IMR-90 (cell line): ENCODE measurements around the gene RGS16. TPM values are rescaled to one million over a fixed set of nuclear protein-coding genes. Genes with fewer than 3 reads are reported as not detected.

Experiments used
- ATAC-seq: fragments of 200-7000 bp; cut with Tn5 transposase; 2 replicates; pipeline ENCODE4 v1.9.1; 2020; ENCODE audit warnings: low read depth, mild to moderate bottlenecking, moderate library complexity
- BruUV-seq: library from RNA; stranded (reverse); fragments of 400-500 nt; replicated peaks from 2 replicates; lab custom pipeline; 2021; lab: Mats Ljungman, UMichigan
- CTCF ChIA-PET: fragments of 300-600 bp; formaldehyde crosslinking; extraction: SDS; loops from one replicate; lab custom pipeline; 2021; ENCODE audit warnings: antibody characterized with exemption; lab: Yijun Ruan, JAX
- POLR2A ChIA-PET: fragments of 300-600 bp; sonication (Branson Sonifier 250); formaldehyde crosslinking; loops from one replicate; lab custom pipeline; 2022; ENCODE audit warnings: antibody characterized with exemption; ENCODE audit not compliant: unreplicated experiment; lab: Charles Lee
- DNase-seq: peaks from one replicate; pipeline ENCODE4 v3.0.0; 2013
- H2AFZ ChIP-seq: replicated peaks from 2 replicates; pipeline ENCODE3; 2013; ENCODE audit warnings: low read length, mild to moderate bottlenecking; ENCODE audit not compliant: poor library complexity
- H2AK5ac ChIP-seq: 2 replicates; pipeline ENCODE4 v1.6.1; 2013; ENCODE audit warnings: low read depth, low read length, inconsistent platforms
- H2AK9ac ChIP-seq: replicated peaks from 2 replicates; pipeline ENCODE3; 2013; ENCODE audit warnings: mild to moderate bottlenecking, low read depth, low read length, moderate library complexity; ENCODE audit not compliant: poor library complexity
- H2BK120ac ChIP-seq: 2 replicates; pipeline ENCODE4 v1.6.1; 2013; ENCODE audit warnings: low read depth, low read length, inconsistent platforms
- H2BK15ac ChIP-seq: 3 replicates; pipeline ENCODE4 v1.6.1; 2013; ENCODE audit warnings: low read depth, low read length, inconsistent platforms
- H2BK20ac ChIP-seq: 2 replicates; pipeline ENCODE4 v1.6.1; 2013; ENCODE audit warnings: low read depth, mild to moderate bottlenecking, inconsistent platforms, low read length, moderate library complexity
- H2BK5ac ChIP-seq: 2 replicates; pipeline ENCODE4 v1.6.1; 2013; ENCODE audit warnings: mild to moderate bottlenecking, low read depth, low read length, inconsistent platforms; ENCODE audit not compliant: poor library complexity, severe bottlenecking
- H3K14ac ChIP-seq: replicated peaks from 2 replicates; pipeline ENCODE4 v1.6.1; 2013; ENCODE audit warnings: low read depth, low read length, inconsistent platforms
- H3K18ac ChIP-seq: 2 replicates; pipeline ENCODE4 v1.6.1; 2013; ENCODE audit warnings: low read depth, low read length, control low read depth
- H3K23ac ChIP-seq: 2 replicates; pipeline ENCODE4 v1.6.1; 2013; ENCODE audit warnings: low read depth, low read length, inconsistent platforms
- H3K27ac ChIP-seq: 2 replicates; pipeline ENCODE4 v1.5.1; 2013; ENCODE audit warnings: mild to moderate bottlenecking, control low read depth, low read length; ENCODE audit not compliant: insufficient read depth
- H3K27me3 ChIP-seq: 2 replicates; pipeline ENCODE4 v1.6.1; 2013; ENCODE audit warnings: low read length; ENCODE audit not compliant: control insufficient read depth, insufficient read depth
- H3K36me3 ChIP-seq: 2 replicates; pipeline ENCODE4 v1.6.1; 2013; ENCODE audit warnings: low read length, mixed read lengths; ENCODE audit not compliant: control insufficient read depth, insufficient read depth
- H3K4ac ChIP-seq: 2 replicates; pipeline ENCODE4 v1.6.1; 2013; ENCODE audit warnings: low read depth, low read length, inconsistent platforms
- H3K4me1 ChIP-seq: 2 replicates; pipeline ENCODE4 v1.6.1; 2013; ENCODE audit warnings: low read length, mixed read lengths; ENCODE audit not compliant: control insufficient read depth, insufficient read depth
- H3K4me2 ChIP-seq: 2 replicates; pipeline ENCODE4 v1.6.1; 2013; ENCODE audit warnings: low read depth, mild to moderate bottlenecking, control low read depth, low read length, moderate library complexity
- H3K4me3 ChIP-seq: 2 replicates; pipeline ENCODE4 v1.5.1; 2013; ENCODE audit warnings: low read depth, mild to moderate bottlenecking, control low read depth, low read length, moderate library complexity; ENCODE audit not compliant: insufficient read depth
- H3K56ac ChIP-seq: 2 replicates; pipeline ENCODE4 v1.6.1; 2013; ENCODE audit warnings: low read length, inconsistent platforms; ENCODE audit not compliant: insufficient read depth; ENCODE audit errors: extremely low read depth
- H3K79me1 ChIP-seq, 2 experiments: 2 replicates each; pipeline ENCODE4 v1.6.1; 2013; ENCODE audit warnings: low read length in 2 of 2, inconsistent platforms in 1 of 2, low read depth in 1 of 2
- H3K9ac ChIP-seq: 2 replicates; pipeline ENCODE4 v1.6.1; 2013; ENCODE audit warnings: low read depth, low read length, control low read depth
- H3K9me1 ChIP-seq: 2 replicates; pipeline ENCODE4 v1.6.1; 2013; ENCODE audit warnings: low read length, inconsistent platforms; ENCODE audit not compliant: insufficient read depth
- H3K9me3 ChIP-seq: 2 replicates; pipeline ENCODE4 v1.6.1; 2013; ENCODE audit warnings: low read length; ENCODE audit not compliant: control insufficient read depth, insufficient read depth
- H4K20me1 ChIP-seq: 2 replicates; pipeline ENCODE4 v1.6.1; 2013; ENCODE audit warnings: low read length, inconsistent platforms; ENCODE audit not compliant: insufficient read depth
- H4K5ac ChIP-seq: 2 replicates; pipeline ENCODE4 v1.6.1; 2013; ENCODE audit warnings: mild to moderate bottlenecking, low read depth, low read length, control low read depth
- H4K8ac ChIP-seq, 2 experiments: 2 replicates each; pipeline ENCODE4 v1.6.1; 2013; ENCODE audit warnings: low read depth in 2 of 2, low read length in 2 of 2, control low read depth in 1 of 2, inconsistent platforms in 1 of 2
- H4K91ac ChIP-seq: 2 replicates; pipeline ENCODE4 v1.6.1; 2013; ENCODE audit warnings: low read depth, low read length, inconsistent platforms; ENCODE audit not compliant: insufficient read depth
- MAFK ChIP-seq: IDR thresholded peaks from 2 replicates; pipeline ENCODE4 v1.6.1; 2012; ENCODE audit warnings: low read depth, low read length, improper control_type of control experiment
- MXI1 ChIP-seq: IDR thresholded peaks from 2 replicates; pipeline ENCODE4 v1.6.1; 2012; ENCODE audit warnings: low read depth, mild to moderate bottlenecking, low read length, moderate library complexity, borderline replicate concordance
- NFE2L2 ChIP-seq: fragments of 150-350 bp; IDR thresholded peaks from 2 replicates; pipeline ENCODE4 v1.6.1; 2016; ENCODE audit warnings: low read depth, mild to moderate bottlenecking, low read length
- SMC3 ChIP-seq: fragments of 150-350 bp; IDR thresholded peaks from 2 replicates; pipeline ENCODE4 v1.6.1; 2016; ENCODE audit warnings: low read depth, mild to moderate bottlenecking, antibody characterized with exemption, low read length, moderate library complexity
- USF2 ChIP-seq: fragments of 150-350 bp; IDR thresholded peaks from 2 replicates; pipeline ENCODE4 v1.6.1; 2017; ENCODE audit warnings: mild to moderate bottlenecking, antibody characterized with exemption, low read length, low read depth
- WGBS, 2 experiments: methylation state at CpG; one replicate each; pipeline versions ENCODE4 v1.1.5 to v1.1.7; 2013; ENCODE audit warnings: missing lambda C conversion rate in 2 of 2; ENCODE audit not compliant: insufficient read length in 1 of 2; ENCODE audit errors: extremely low coverage in 2 of 2; 5-methylcytosine and 5-hydroxymethylcytosine counted together
- dilution Hi-C: fragments of 300-500 bp; cut with HindIII; formaldehyde crosslinking; loops from one replicate; pipeline ENCODE4 v1.14.3; 2018; ENCODE audit warnings: low sequenced_read_pairs; ENCODE audit not compliant: unreplicated experiment
- in situ Hi-C: fragments of 300-500 bp; cut with MboI; formaldehyde crosslinking; loops from 3 replicates; pipeline ENCODE4 v1.14.3; 2019; ENCODE audit warnings: low sequenced_read_pairs, inconsistent platforms, mixed read lengths
- intact Hi-C: fragments of 100-400 bp; cut with micrococcal nuclease; formaldehyde crosslinking; loops from 2 replicates; pipeline ENCODE4 v1.10.0; 2022
- polyA plus RNA-seq, 3 experiments: library from polyadenylated mRNA; depleted of rRNA; stranded (reverse); fragments of >200 nt; gene quantifications; 2 replicates each; pipeline ENCODE4 v1.2.3, GENCODE V29; 2012; ENCODE audit warnings: low replicate concordance in 1 of 3
- total RNA-seq: library from RNA; depleted of rRNA; stranded (reverse); fragments of >200 nt; gene quantifications from 2 replicates; pipeline ENCODE4 v1.2.3, GENCODE V29; 2012

Gene RGS16
- total and polyA plus RNA-seq, 2 of the 4 experiments (the other 2 are of a cell fraction) = 0.15 to 0.18 TPM

DNA sequence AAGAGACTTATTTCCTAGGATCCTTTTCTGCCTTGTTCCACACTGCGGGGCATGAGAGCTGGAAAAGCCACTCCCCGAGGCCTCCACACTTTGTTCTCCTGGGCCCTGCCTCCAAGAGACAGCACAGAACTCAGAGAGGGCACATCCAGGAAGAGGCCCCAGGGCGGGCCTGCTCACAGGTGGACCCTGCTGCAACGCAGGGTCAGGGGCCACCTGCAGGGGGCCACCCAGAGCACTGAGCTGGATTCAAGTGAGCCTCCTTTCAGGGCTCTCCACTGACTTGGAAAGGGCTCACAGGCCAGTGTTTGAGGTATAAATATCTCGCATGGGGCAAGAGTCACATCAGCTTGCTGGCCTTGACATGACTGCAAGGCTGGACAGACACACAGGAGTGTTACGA is 4.8 kb downstream of the RGS16 start:
- Histone ChIP-seq H2AFZ (no peak overlapping the region), H2AK9ac (no peak overlapping the region), H3K9me3 (no peaks in the 10 kb centered on the region), H2AK5ac (no peak overlapping the region), H3K79me1 (no peaks in the 10 kb centered on the region), H3K27ac (no peak overlapping the region), H3K56ac (no peak overlapping the region), H3K4me1 (peaks cover 2% of the 10 kb centered on the region; the same call in 1 of the 2 replicates), H3K9me1 (no peaks in the 10 kb centered on the region), H3K4me2 (no peak overlapping the region), H3K4me3 (no peak overlapping the region), H3K23ac (no peak overlapping the region), H3K27me3 (peaks cover 20% of the 10 kb centered on the region), H4K5ac (no peak overlapping the region), H3K9ac (no peak overlapping the region), H4K8ac (no peak overlapping the region), H3K4ac (no peak overlapping the region), H3K18ac (no peak overlapping the region), H4K20me1 (no peaks in the 10 kb centered on the region), H3K14ac (no peak overlapping the region), H4K91ac (no peak overlapping the region), H2BK120ac (no peak overlapping the region), H3K36me3 (no peaks in the 10 kb centered on the region), H2BK5ac (no peak overlapping the region), H2BK15ac (no peak overlapping the region), H2BK20ac (no peak overlapping the region)
- no peak for TF ChIP-seq MXI1
- TF ChIP-seq USF2 = no peak
- no peak for TF ChIP-seq SMC3
- TF ChIP-seq MAFK = no peak
- TF ChIP-seq NFE2L2 = no peak
- intact Hi-C loops (loop anchor here (10.0 kb wide), 1 partner anchor 515 kb away; no protein-coding TSS in a partner anchor), dilution Hi-C loops (no loop called here), in situ Hi-C loops (loop anchor here (5.0 kb wide), 1 partner anchor 183 kb away; no protein-coding TSS in a partner anchor)
- no peak for ATAC-seq
- no peak for DNase-seq
- CTCF ChIA-PET = interaction anchor here (0.5 to 9.2 kb wide), 3 partner anchors 184 to 189 kb away, joined by 3 to 129 read pairs (median 4); no protein-coding TSS in a partner anchor
- BruUV-seq = no TSS peak
- WGBS, 2 experiments = 86% methylated on average over 1 of the region's 6 CpGs; no CpG with 5 or more reads in 1 of the 2 experiments
- POLR2A ChIA-PET = no interaction called here
